NB4 (cell line): ENCODE measurements around the gene GK.

Experiments
- MYC ChIP-seq: IDR thresholded peaks from 2 replicates; pipeline ENCODE4 v1.6.1; 2011; ENCODE audit warnings: low read depth, low read length
- POLR2A ChIP-seq: IDR thresholded peaks from 2 replicates; pipeline ENCODE4 v1.6.1; 2011; ENCODE audit warnings: mild to moderate bottlenecking; ENCODE audit not compliant: insufficient read length; ENCODE audit errors: extremely low read depth
- TF ChIP-seq, protein P1 (sequence below): IDR thresholded peaks from one replicate; pipeline ENCODE4 v1.5.1; 2012; ENCODE audit warnings: low read depth, low read length
- TF ChIP-seq, protein P2 (sequence below): IDR thresholded peaks from 2 replicates; pipeline ENCODE4 v1.6.1; 2011; ENCODE audit warnings: low read depth, low read length

DNA sequence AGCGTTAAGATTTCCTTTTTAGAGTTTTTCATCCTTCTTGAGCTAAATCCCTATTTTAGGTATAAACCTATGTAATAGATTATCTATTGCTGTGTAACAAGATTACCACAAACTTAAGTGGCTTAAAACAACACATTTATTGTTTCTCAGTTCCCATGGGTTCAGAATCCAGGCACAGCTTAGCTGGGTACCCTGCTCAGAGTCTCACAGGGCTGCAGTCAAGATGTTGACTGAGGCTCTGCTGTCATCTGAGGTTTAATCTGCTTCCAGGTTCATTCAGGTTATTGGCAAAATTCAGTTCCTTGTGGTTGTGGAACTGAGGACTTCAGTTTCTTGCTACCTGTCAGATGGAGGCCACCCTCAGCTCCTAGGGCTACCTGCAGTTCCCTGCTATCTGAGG, 60.9 kb downstream of the GK start:
- TF ChIP-seq, protein P1, sequence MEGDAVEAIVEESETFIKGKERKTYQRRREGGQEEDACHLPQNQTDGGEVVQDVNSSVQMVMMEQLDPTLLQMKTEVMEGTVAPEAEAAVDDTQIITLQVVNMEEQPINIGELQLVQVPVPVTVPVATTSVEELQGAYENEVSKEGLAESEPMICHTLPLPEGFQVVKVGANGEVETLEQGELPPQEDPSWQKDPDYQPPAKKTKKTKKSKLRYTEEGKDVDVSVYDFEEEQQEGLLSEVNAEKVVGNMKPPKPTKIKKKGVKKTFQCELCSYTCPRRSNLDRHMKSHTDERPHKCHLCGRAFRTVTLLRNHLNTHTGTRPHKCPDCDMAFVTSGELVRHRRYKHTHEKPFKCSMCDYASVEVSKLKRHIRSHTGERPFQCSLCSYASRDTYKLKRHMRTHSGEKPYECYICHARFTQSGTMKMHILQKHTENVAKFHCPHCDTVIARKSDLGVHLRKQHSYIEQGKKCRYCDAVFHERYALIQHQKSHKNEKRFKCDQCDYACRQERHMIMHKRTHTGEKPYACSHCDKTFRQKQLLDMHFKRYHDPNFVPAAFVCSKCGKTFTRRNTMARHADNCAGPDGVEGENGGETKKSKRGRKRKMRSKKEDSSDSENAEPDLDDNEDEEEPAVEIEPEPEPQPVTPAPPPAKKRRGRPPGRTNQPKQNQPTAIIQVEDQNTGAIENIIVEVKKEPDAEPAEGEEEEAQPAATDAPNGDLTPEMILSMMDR, result no peak
- TF ChIP-seq, protein P2, sequence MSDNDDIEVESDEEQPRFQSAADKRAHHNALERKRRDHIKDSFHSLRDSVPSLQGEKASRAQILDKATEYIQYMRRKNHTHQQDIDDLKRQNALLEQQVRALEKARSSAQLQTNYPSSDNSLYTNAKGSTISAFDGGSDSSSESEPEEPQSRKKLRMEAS, result no peak
- TF ChIP-seq POLR2A (no peak), MYC (no peak)
